H9 (cell line): ENCODE results near the gene MCFD2. TPM values are rescaled to one million over a fixed set of nuclear protein-coding genes. Genes with fewer than 3 reads are reported as not detected.

ENCODE experiments used
- DNase-seq: peaks from one replicate; pipeline ENCODE4 v3.0.0-alpha.2; 2017
- H2AFZ ChIP-seq: one replicate; pipeline ENCODE4 v1.6.1; 2013; ENCODE audit warnings: mild to moderate bottlenecking, low read length, control low read depth, moderate library complexity
- H2AK5ac ChIP-seq: 2 replicates; pipeline ENCODE4 v1.6.1; 2013; ENCODE audit warnings: low read length, control low read depth, mixed read lengths; ENCODE audit not compliant: insufficient read length
- H2BK120ac ChIP-seq: one replicate; pipeline ENCODE4 v1.6.1; 2013; ENCODE audit warnings: low read depth, mild to moderate bottlenecking, low read length, control low read depth, inconsistent platforms; ENCODE audit not compliant: poor library complexity, severe bottlenecking
- H2BK12ac ChIP-seq: 2 replicates; pipeline ENCODE4 v1.6.1; 2013; ENCODE audit warnings: low read length, control low read depth, mixed read lengths, low read depth; ENCODE audit not compliant: insufficient read length
- H2BK15ac ChIP-seq: 2 replicates; pipeline ENCODE4 v1.6.1; 2013; ENCODE audit warnings: low read depth, low read length, control low read depth
- H2BK20ac ChIP-seq: one replicate; pipeline ENCODE4 v1.6.1; 2013; ENCODE audit warnings: low read depth, mild to moderate bottlenecking, low read length, control low read depth, inconsistent platforms; ENCODE audit not compliant: poor library complexity, severe bottlenecking
- H2BK5ac ChIP-seq: 2 replicates; pipeline ENCODE4 v1.6.1; 2013; ENCODE audit warnings: low read length, control low read depth, mixed read lengths; ENCODE audit not compliant: insufficient read length
- H3K14ac ChIP-seq: 2 replicates; pipeline ENCODE4 v1.6.1; 2013; ENCODE audit warnings: low read length, control low read depth; ENCODE audit not compliant: insufficient read depth
- H3K18ac ChIP-seq: 2 replicates; pipeline ENCODE4 v1.6.1; 2013; ENCODE audit warnings: low read depth, mild to moderate bottlenecking, mixed read lengths, low read length, control low read depth; ENCODE audit not compliant: insufficient read length
- H3K23ac ChIP-seq: 2 replicates; pipeline ENCODE4 v1.6.1; 2013; ENCODE audit warnings: low read length, control low read depth, mixed read lengths, low read depth; ENCODE audit not compliant: insufficient read length
- H3K23me2 ChIP-seq: 2 replicates; pipeline ENCODE4 v1.6.1; 2013; ENCODE audit warnings: low read depth, mild to moderate bottlenecking, mixed read lengths, low read length, control low read depth; ENCODE audit not compliant: insufficient read length, poor library complexity, severe bottlenecking
- H3K27ac ChIP-seq: 2 replicates; pipeline ENCODE4 v1.5.1; 2013; ENCODE audit warnings: low read length, control low read depth, mixed read lengths, low read depth; ENCODE audit not compliant: insufficient read length
- H3K27me3 ChIP-seq: 2 replicates; pipeline ENCODE4 v1.6.1; 2013; ENCODE audit warnings: low read length, control low read depth, inconsistent platforms; ENCODE audit not compliant: insufficient read depth
- H3K4ac ChIP-seq: 2 replicates; pipeline ENCODE4 v1.6.1; 2013; ENCODE audit warnings: low read depth, mild to moderate bottlenecking, control low read depth, inconsistent platforms, low read length, moderate library complexity
- H3K4me1 ChIP-seq: 2 replicates; pipeline ENCODE4 v1.6.1; 2013; ENCODE audit warnings: low read length, control low read depth, inconsistent platforms; ENCODE audit not compliant: insufficient read depth
- H3K4me2 ChIP-seq: 2 replicates; pipeline ENCODE4 v1.6.1; 2013; ENCODE audit warnings: low read length, control low read depth, mixed read lengths; ENCODE audit not compliant: insufficient read length, insufficient read depth
- H3K56ac ChIP-seq: 2 replicates; pipeline ENCODE4 v1.6.1; 2013; ENCODE audit warnings: low read depth, mild to moderate bottlenecking, mixed read lengths, low read length, control low read depth; ENCODE audit not compliant: insufficient read length
- H3K79me1 ChIP-seq: 2 replicates; pipeline ENCODE4 v1.6.1; 2013; ENCODE audit warnings: low read depth, mild to moderate bottlenecking, moderate library complexity, low read length, control low read depth, inconsistent platforms; ENCODE audit not compliant: insufficient read depth, poor library complexity, severe bottlenecking
- H3K79me2 ChIP-seq: 2 replicates; pipeline ENCODE4 v1.6.1; 2013; ENCODE audit warnings: low read length, control low read depth, inconsistent platforms; ENCODE audit not compliant: insufficient read depth
- H3K9ac ChIP-seq: 2 replicates; pipeline ENCODE4 v1.6.1; 2013; ENCODE audit warnings: low read length, control low read depth, mixed read lengths; ENCODE audit not compliant: insufficient read length; ENCODE audit errors: extremely low read depth
- H3K9me3 ChIP-seq: one replicate; pipeline ENCODE4 v1.6.1; 2013; ENCODE audit warnings: low read depth, low read length, inconsistent platforms; ENCODE audit not compliant: control insufficient read depth
- H3T11ph ChIP-seq: one replicate; pipeline ENCODE4 v1.6.1; 2013; ENCODE audit warnings: mild to moderate bottlenecking, low read length, control low read depth, inconsistent platforms
- H4K20me1 ChIP-seq: one replicate; pipeline ENCODE4 v1.6.1; 2013; ENCODE audit not compliant: control insufficient read depth, insufficient read length, insufficient read depth
- H4K5ac ChIP-seq: 2 replicates; pipeline ENCODE4 v1.6.1; 2013; ENCODE audit warnings: low read depth, mild to moderate bottlenecking, mixed read lengths, low read length, control low read depth; ENCODE audit not compliant: insufficient read length
- H4K8ac ChIP-seq: replicated peaks from 2 replicates; pipeline ENCODE4 v1.6.1; 2013; ENCODE audit warnings: low read length, control low read depth, mixed read lengths, low read depth; ENCODE audit not compliant: insufficient read length
- H4K91ac ChIP-seq: 2 replicates; pipeline ENCODE4 v1.6.1; 2013; ENCODE audit warnings: low read depth, mild to moderate bottlenecking, moderate library complexity, mixed read lengths, low read length, control low read depth; ENCODE audit not compliant: insufficient read length
- H3K27ac Mint-ChIP-seq, 3 experiments: 2 replicates in 2 of 3; 3 replicates in 1 of 3; pipeline ENCODE4 v1.8.0; 2020 to 2021; ENCODE audit warnings: mixed read lengths in 3 of 3, mild to moderate bottlenecking in 1 of 3, moderate library complexity in 1 of 3
- H3K27me3 Mint-ChIP-seq: 2 replicates; pipeline ENCODE4 v1.8.0; 2021; ENCODE audit warnings: low read depth, mild to moderate bottlenecking, moderate library complexity, mixed read lengths
- H3K36me3 Mint-ChIP-seq, 3 experiments: 2 replicates in 2 of 3; 3 replicates in 1 of 3; pipeline ENCODE4 v1.8.0; 2020 to 2021; ENCODE audit warnings: low read depth in 3 of 3, mixed read lengths in 3 of 3; ENCODE audit not compliant: insufficient read depth in 1 of 3
- H3K4me1 Mint-ChIP-seq, 2 experiments: 2 replicates each; pipeline ENCODE4 v1.8.0; 2020; ENCODE audit warnings: mixed read lengths in 2 of 2
- H3K4me3 Mint-ChIP-seq, 2 experiments: 2 replicates in 1 of 2; 3 replicates in 1 of 2; pipeline ENCODE4 v1.8.0; 2020 to 2021; ENCODE audit warnings: mild to moderate bottlenecking in 2 of 2, mixed read lengths in 2 of 2, moderate library complexity in 1 of 2
- H3K9me3 Mint-ChIP-seq, 2 experiments: 2 replicates in 1 of 2; 3 replicates in 1 of 2; pipeline ENCODE4 v1.8.0; 2020; ENCODE audit warnings: mild to moderate bottlenecking in 2 of 2, mixed read lengths in 2 of 2, moderate library complexity in 1 of 2
- WGBS: extraction: QIAGEN DNeasy Blood & Tissue Kit; methylation state at CpG from one replicate; pipeline ENCODE4 v1.1.7; 2013; ENCODE audit warnings: missing lambda C conversion rate, low lambda C conversion rate, mixed read lengths; ENCODE audit not compliant: insufficient read length; ENCODE audit errors: extremely low coverage; 5-methylcytosine and 5-hydroxymethylcytosine counted together
- total RNA-seq: library from RNA; stranded (reverse); gene quantifications from 2 replicates; pipeline ENCODE4 v1.2.1, GENCODE V29; 2021
- TF ChIP-seq, protein P1 (sequence below): fragments of 200-600 bp; sonication (generic); conservative IDR thresholded peaks from 3 replicates; pipeline ENCODE4 v1.8.0; 2021; ENCODE audit warnings: antibody characterized with exemption, mild to moderate bottlenecking

Gene MCFD2
- total RNA-seq, 1 experiment from 2014 or later, result 64.6 TPM

- Histone ChIP-seq H2BK12ac (no peak overlapping the region), H3K4me1 (no peaks in the 10 kb centered on the region; the same call in 1 of the 2 replicates), H4K5ac (no peak overlapping the region), H3K14ac (no peak overlapping the region), H2BK5ac (no peak overlapping the region), H3K4me2 (no peak overlapping the region), H3K9me3 (no peaks in the 10 kb centered on the region), H3K27ac (no peak overlapping the region), H4K8ac (no peak overlapping the region), H2BK20ac (no peak overlapping the region), H3K23ac (no peak overlapping the region), H3K56ac (no peak overlapping the region), H2AFZ (no peak overlapping the region), H3K4ac (no peak overlapping the region), H3T11ph (no peak overlapping the region), H3K23me2 (no peaks in the 10 kb centered on the region), H2BK120ac (no peak overlapping the region), H3K27me3 (no peaks in the 10 kb centered on the region), H2BK15ac (no peak overlapping the region), H3K9ac (no peak overlapping the region), H3K79me2 (no peaks in the 10 kb centered on the region), H2AK5ac (no peak overlapping the region), H4K91ac (no peak overlapping the region), H3K18ac (no peak overlapping the region), H3K79me1 (no peaks in the 10 kb centered on the region), H4K20me1 (no peaks in the 10 kb centered on the region)
- Mint-ChIP-seq H3K9me3 (peaks cover 9 to 10% of the 10 kb centered on the region in 2 experiments), H3K4me3 (no peak overlapping the region), H3K27me3 (no peaks in the 10 kb centered on the region; the same call in 1 of the 2 replicates), H3K36me3 (peaks cover 9 to 10% (median 10%) of the 10 kb centered on the region in 3 experiments), H3K4me1 (peaks cover 14 to 16% of the 10 kb centered on the region in 2 experiments), H3K27ac (no peak overlapping the region)
- DNase-seq, result no peak
- TF ChIP-seq, protein P1, sequence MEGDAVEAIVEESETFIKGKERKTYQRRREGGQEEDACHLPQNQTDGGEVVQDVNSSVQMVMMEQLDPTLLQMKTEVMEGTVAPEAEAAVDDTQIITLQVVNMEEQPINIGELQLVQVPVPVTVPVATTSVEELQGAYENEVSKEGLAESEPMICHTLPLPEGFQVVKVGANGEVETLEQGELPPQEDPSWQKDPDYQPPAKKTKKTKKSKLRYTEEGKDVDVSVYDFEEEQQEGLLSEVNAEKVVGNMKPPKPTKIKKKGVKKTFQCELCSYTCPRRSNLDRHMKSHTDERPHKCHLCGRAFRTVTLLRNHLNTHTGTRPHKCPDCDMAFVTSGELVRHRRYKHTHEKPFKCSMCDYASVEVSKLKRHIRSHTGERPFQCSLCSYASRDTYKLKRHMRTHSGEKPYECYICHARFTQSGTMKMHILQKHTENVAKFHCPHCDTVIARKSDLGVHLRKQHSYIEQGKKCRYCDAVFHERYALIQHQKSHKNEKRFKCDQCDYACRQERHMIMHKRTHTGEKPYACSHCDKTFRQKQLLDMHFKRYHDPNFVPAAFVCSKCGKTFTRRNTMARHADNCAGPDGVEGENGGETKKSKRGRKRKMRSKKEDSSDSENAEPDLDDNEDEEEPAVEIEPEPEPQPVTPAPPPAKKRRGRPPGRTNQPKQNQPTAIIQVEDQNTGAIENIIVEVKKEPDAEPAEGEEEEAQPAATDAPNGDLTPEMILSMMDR, result no peak
- 100% methylated on average over 1 of the region's 11 CpGs for WGBS
These were observed 6.3 kb upstream of the MCFD2 start for GRCh38 chr2:46921676-46922448.
